Epithelial cell of proximal tubule (primary cell): ENCODE data around the gene TMEM151B. TPM values are rescaled to one million over a fixed set of nuclear protein-coding genes. Genes with fewer than 3 reads are reported as not detected.

ENCODE experiments used
- DNase-seq: peaks from one replicate; pipeline ENCODE4 v3.0.0-alpha.2; 2011; ENCODE audit warnings: low read depth
- H3K4me3 ChIP-seq: 2 replicates; pipeline ENCODE4 v1.5.1; 2011; ENCODE audit warnings: low read depth, mild to moderate bottlenecking, low read length
- total RNA-seq: library from RNA; depleted of rRNA; stranded (reverse); fragments of >200 nt; gene quantifications from 2 replicates; pipeline ENCODE4 v1.2.3, GENCODE V29; 2015
- TF ChIP-seq, protein P1 (sequence below): conservative IDR thresholded peaks from 2 replicates; pipeline ENCODE4 v1.5.1; 2012; ENCODE audit warnings: low read depth, mild to moderate bottlenecking, low read length

TMEM151B gene
- total RNA-seq, 1 donor from 2014 or later, result not detected

DNA sequence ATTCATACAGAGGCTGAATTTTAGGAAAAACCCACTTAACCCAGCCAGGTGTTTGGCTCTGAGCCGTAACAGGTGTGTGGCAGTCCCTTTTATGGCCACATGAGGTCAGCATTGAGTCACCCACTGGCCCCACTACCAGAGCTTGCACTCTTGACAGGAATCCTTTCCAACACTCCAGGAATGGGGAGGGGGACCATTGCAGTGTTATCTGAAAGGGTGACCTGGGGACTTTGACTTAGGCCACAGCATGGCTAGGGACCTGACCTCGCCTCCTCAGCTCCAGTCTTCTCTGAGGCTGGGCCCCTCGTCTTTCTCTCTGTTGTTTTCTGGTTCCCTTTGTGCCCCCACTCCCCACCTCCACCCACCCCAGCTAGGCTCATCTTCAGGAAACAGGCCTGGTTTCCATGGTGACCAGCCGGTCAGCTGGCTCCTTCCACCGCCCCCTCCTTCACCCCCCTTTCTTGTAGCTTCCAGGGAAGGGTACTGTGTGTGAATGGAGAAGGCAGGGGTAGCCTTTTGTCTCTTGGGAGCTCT is 2.1 kb upstream of the TMEM151B start:
- no peak for DNase-seq
- H3K4me3 ChIP-seq, result no peak overlapping the region
- TF ChIP-seq, protein P1, sequence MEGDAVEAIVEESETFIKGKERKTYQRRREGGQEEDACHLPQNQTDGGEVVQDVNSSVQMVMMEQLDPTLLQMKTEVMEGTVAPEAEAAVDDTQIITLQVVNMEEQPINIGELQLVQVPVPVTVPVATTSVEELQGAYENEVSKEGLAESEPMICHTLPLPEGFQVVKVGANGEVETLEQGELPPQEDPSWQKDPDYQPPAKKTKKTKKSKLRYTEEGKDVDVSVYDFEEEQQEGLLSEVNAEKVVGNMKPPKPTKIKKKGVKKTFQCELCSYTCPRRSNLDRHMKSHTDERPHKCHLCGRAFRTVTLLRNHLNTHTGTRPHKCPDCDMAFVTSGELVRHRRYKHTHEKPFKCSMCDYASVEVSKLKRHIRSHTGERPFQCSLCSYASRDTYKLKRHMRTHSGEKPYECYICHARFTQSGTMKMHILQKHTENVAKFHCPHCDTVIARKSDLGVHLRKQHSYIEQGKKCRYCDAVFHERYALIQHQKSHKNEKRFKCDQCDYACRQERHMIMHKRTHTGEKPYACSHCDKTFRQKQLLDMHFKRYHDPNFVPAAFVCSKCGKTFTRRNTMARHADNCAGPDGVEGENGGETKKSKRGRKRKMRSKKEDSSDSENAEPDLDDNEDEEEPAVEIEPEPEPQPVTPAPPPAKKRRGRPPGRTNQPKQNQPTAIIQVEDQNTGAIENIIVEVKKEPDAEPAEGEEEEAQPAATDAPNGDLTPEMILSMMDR, result peak; percentile 99

DNA sequence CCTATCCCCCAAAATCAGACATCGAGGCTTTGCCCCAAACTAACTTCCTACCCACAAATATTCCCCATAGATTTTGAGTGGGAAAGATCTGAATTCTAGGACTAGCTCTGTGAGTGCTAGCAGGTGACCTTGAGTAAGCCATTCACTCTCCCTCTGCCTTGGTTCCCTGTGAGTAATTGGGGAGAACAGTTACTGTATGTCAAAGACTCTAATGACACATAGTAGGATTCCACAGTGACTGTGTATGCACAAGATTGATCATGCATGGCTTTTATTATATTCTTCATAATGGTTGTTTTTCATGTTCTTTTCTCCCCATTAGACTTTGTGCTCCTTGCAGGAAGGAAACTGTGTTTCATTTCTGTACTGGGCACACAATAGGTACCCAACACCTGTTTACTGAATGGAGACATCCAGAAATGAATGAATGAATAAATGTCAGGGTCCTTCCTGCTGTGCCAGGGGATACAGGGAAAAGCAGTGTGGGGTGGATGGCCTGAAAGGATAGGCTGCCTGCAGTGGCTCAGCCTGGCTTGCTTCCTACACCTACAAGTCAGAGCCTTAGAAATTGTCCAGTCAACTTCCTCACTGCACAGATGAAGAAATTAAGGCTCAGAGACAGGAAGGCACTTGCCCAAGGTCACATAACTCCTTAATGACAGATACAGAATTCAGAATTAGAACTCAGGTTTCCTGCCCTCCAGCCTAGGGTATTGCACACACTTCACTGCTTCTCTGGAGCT is 901 bp upstream of the TMEM151B start:
- no peak overlapping the region for H3K4me3 ChIP-seq
- TF ChIP-seq, protein P1, result no peak
- DNase-seq, result no peak

DNA sequence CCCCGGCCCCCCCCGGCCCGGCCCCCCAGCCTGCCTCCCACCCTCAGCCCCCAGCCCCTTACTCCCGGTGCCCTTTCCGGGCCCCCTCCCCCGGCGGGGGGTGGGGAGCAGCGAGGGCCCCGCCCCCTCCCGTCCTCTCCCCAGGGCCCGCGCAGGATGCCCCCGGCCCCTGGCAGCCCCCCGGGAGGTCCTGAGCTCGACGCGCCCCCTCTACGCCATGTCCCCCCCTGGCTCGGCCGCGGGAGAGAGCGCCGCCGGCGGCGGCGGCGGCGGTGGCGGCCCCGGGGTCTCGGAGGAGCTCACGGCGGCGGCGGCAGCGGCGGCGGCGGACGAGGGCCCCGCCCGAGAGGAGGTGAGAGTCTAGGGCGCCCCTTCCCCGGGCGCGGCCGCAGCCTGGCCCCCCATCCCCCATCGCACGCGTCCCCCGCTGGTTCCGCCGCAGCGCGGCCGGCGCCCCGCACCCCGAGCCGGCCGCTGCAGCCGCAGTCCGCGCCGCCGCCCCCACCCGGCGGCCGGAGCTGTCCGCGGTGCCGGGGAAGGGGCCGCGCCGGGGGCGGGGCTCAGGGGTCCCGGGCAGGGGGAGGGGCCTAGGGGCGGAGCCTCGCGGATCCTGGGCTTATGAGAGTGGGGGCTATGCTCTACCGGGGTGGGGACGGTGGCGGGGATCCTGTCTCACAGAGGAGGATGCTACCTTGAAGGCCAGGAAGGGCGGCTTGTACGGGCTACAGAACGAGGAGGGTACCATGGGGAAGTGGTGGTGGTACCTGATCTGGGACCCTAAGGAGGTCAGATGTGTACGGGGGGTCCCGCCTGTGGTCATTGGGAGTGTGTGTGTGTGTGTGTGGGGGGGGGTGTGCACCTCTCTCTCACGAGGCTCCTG is 516 bp downstream of the TMEM151B start:
- DNase-seq, result no peak
- H3K4me3 ChIP-seq, result no peak overlapping the region
- TF ChIP-seq, protein P1, result no peak

DNA sequence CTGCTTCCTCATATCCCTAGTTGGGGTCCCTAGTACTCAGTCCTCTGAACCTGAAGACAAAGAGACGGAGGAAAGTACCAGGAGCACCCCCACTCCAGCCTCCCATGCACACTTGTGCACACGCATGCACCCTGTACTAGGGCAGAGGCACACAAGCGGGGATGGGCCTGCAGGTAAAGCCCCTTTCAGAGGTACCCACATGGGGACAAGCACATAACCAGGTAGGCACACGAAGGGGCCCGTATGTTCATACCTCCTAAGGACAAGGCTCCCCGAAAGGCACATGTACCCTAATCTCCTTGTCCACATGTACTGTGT is 1.1 kb downstream of the TMEM151B start:
- TF ChIP-seq, protein P1, result no peak
- DNase-seq, result no peak
- no peak overlapping the region for H3K4me3 ChIP-seq

DNA sequence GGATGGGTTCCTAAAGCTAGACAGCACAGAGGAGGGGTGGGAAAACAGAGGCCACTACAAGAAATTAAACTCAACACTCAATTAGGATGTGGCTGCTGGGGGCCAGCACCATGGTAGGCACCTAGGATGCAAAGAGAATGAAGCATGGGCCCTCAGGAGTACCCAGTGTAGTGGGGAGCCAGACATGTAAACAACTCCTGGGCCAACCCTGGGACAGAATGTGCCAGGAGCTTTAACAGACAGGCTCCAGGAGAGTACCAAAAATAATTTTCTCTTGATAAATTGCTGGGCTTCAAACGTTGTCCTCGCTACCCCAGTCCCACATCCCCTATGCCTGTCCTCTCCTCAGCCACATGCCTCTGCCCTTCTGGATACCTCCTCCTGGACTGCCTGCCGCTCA is 1.7 kb downstream of the TMEM151B start:
- TF ChIP-seq, protein P1, result no peak
- no peak overlapping the region for H3K4me3 ChIP-seq
- no peak for DNase-seq

DNA sequence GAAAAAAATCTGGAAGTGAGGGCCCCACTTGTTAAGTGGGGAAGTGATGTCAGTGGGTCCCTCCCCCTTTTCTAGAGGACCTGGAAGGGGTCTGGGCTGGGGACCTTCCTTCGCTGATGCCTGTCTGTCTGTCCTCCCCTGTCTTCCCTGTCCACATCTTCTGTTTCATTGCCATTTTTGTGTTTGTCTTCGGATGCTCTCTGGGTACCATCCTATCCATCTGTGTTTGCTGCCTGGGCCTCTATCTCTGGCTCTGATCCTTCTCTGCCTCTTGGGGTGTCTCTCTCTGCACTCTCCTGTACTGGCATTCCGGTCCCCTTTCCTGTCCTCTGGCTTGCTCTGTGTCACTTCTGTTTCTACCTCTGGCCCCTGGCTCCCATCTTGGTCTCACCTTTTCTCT is 2.3 kb downstream of the TMEM151B start:
- no peak for DNase-seq
- TF ChIP-seq, protein P1, result no peak
- no peak overlapping the region for H3K4me3 ChIP-seq
